Mesenchymal stem cell (in vitro differentiated cells and primary cell): ENCODE measurements around the gene SLC25A25.

Experiments
- DNase-seq: peaks from one replicate; pipeline ENCODE4 v3.0.0-alpha.2; 2013
- H2AFZ ChIP-seq: one replicate; pipeline ENCODE4 v1.6.1; 2013; ENCODE audit warnings: low read depth, mild to moderate bottlenecking, control low read depth, inconsistent platforms, low read length, moderate library complexity
- H2AK5ac ChIP-seq: 2 replicates; pipeline ENCODE4 v1.6.1; 2013; ENCODE audit warnings: low read length, moderate library complexity, mild to moderate bottlenecking, inconsistent platforms; ENCODE audit not compliant: severe bottlenecking
- H2BK120ac ChIP-seq: one replicate; pipeline ENCODE4 v1.6.1; 2013; ENCODE audit warnings: low read depth, mild to moderate bottlenecking, inconsistent platforms, low read length, moderate library complexity
- H2BK12ac ChIP-seq, 2 experiments: one replicate each; pipeline ENCODE4 v1.6.1; 2013; ENCODE audit warnings: inconsistent platforms in 2 of 2, low read length in 2 of 2, mild to moderate bottlenecking in 2 of 2, moderate library complexity in 2 of 2, control low read depth in 1 of 2
- H2BK15ac ChIP-seq: one replicate; pipeline ENCODE4 v1.6.1; 2013; ENCODE audit warnings: mild to moderate bottlenecking, low read depth, inconsistent platforms; ENCODE audit not compliant: poor library complexity, severe bottlenecking
- H2BK5ac ChIP-seq: 2 replicates; pipeline ENCODE4 v1.6.1; 2013; ENCODE audit warnings: low read depth, mild to moderate bottlenecking, low read length, control low read depth, inconsistent platforms; ENCODE audit not compliant: poor library complexity, severe bottlenecking
- H3K14ac ChIP-seq, 2 experiments: one replicate each; pipeline ENCODE4 v1.6.1; 2013; ENCODE audit warnings: inconsistent platforms in 2 of 2, low read length in 2 of 2, control low read depth in 1 of 2, mild to moderate bottlenecking in 1 of 2, moderate library complexity in 1 of 2
- H3K18ac ChIP-seq, 2 experiments: one replicate each; pipeline ENCODE4 v1.6.1; 2013; ENCODE audit warnings: inconsistent platforms in 2 of 2, low read length in 2 of 2, control low read depth in 1 of 2, low read depth in 1 of 2, mild to moderate bottlenecking in 1 of 2
- H3K23ac ChIP-seq, 2 experiments: one replicate each; pipeline ENCODE4 v1.6.1; 2013; ENCODE audit warnings: inconsistent platforms in 2 of 2, low read length in 2 of 2, mild to moderate bottlenecking in 2 of 2, moderate library complexity in 2 of 2, control low read depth in 1 of 2
- H3K27ac ChIP-seq: 2 replicates; pipeline ENCODE4 v1.5.1; 2013; ENCODE audit warnings: mild to moderate bottlenecking, moderate library complexity, low read length, control low read depth, inconsistent platforms; ENCODE audit not compliant: poor library complexity, severe bottlenecking
- H3K27me3 ChIP-seq, 2 experiments: 2 replicates each; pipeline versions ENCODE4 v1.6.1 to v1.7.0; 2013; ENCODE audit warnings: low read length in 2 of 2, mild to moderate bottlenecking in 2 of 2, moderate library complexity in 2 of 2, control low read depth in 1 of 2, inconsistent platforms in 1 of 2; ENCODE audit not compliant: control insufficient read depth in 1 of 2, insufficient read depth in 1 of 2
- H3K36me3 ChIP-seq, 2 experiments: 2 replicates each; pipeline versions ENCODE4 v1.6.1 to v1.7.0; 2013; ENCODE audit warnings: low read length in 2 of 2, control low read depth in 1 of 2, inconsistent platforms in 1 of 2, low read depth in 1 of 2, mild to moderate bottlenecking in 1 of 2; ENCODE audit not compliant: insufficient read depth in 2 of 2, control insufficient read depth in 1 of 2
- H3K4ac ChIP-seq, 2 experiments: one replicate each; pipeline ENCODE4 v1.6.1; 2013; ENCODE audit warnings: inconsistent platforms in 2 of 2, low read length in 2 of 2, mild to moderate bottlenecking in 2 of 2, moderate library complexity in 2 of 2, control low read depth in 1 of 2, low read depth in 1 of 2
- H3K4me1 ChIP-seq: 2 replicates; pipeline ENCODE4 v1.6.1; 2013; ENCODE audit warnings: low read depth, low read length, control low read depth; ENCODE audit not compliant: control insufficient read depth, insufficient read depth
- H3K4me2 ChIP-seq: 2 replicates; pipeline ENCODE4 v1.6.1; 2013; ENCODE audit warnings: low read length, mild to moderate bottlenecking, inconsistent platforms; ENCODE audit not compliant: poor library complexity, severe bottlenecking
- H3K4me3 ChIP-seq, 2 experiments: 2 replicates each; pipeline versions ENCODE4 v1.5.1 to v1.7.0; 2013; ENCODE audit warnings: low read length in 2 of 2, mild to moderate bottlenecking in 2 of 2, control low read depth in 1 of 2, low read depth in 1 of 2; ENCODE audit not compliant: insufficient read depth in 1 of 2
- H3K79me1 ChIP-seq: replicated peaks from 2 replicates; pipeline ENCODE4 v1.6.1; 2013; ENCODE audit warnings: mild to moderate bottlenecking, control low read depth, low read length, inconsistent platforms; ENCODE audit not compliant: poor library complexity, severe bottlenecking
- H3K9ac ChIP-seq: 2 replicates; pipeline ENCODE4 v1.7.0; 2013; ENCODE audit warnings: mild to moderate bottlenecking, low read length, moderate library complexity
- H3K9me3 ChIP-seq: 2 replicates; pipeline ENCODE4 v1.7.0; 2013; ENCODE audit warnings: mild to moderate bottlenecking, low read length; ENCODE audit not compliant: control insufficient read depth
- H4K8ac ChIP-seq: one replicate; pipeline ENCODE4 v1.6.1; 2013; ENCODE audit warnings: inconsistent platforms, mild to moderate bottlenecking, low read length, moderate library complexity
- H4K91ac ChIP-seq: one replicate; pipeline ENCODE4 v1.6.1; 2013; ENCODE audit warnings: mild to moderate bottlenecking, low read length, inconsistent platforms
- WGBS: methylation state at CpG from one replicate; pipeline ENCODE4 v1.1.7; 2013; ENCODE audit warnings: mixed read lengths; 5-methylcytosine and 5-hydroxymethylcytosine counted together

Gene SLC25A25

GRCh38 chr9:128153947-128154695 is 86.1 kb downstream of the SLC25A25 start:
- Histone ChIP-seq H2BK120ac (no peak overlapping the region), H3K36me3 (no peaks in the 10 kb centered on the region), H3K23ac (no peak overlapping the region), H2AK5ac (no peak overlapping the region), H3K9ac (no peak overlapping the region), H3K14ac (no peak overlapping the region), H3K4me3 (no peak overlapping the region), H3K18ac (no peak overlapping the region), H4K91ac (no peak overlapping the region), H3K4me1 (peaks cover 6% of the 10 kb centered on the region), H3K79me1 (no peaks in the 10 kb centered on the region), H3K4ac (no peak overlapping the region), H2BK15ac (no peak overlapping the region), H3K27me3 (peaks cover 0 to 9% of the 10 kb centered on the region in 2 experiments), H4K8ac (no peak overlapping the region), H3K9me3 (no peaks in the 10 kb centered on the region), H2BK12ac (no peak overlapping the region), H2BK5ac (no peak overlapping the region), H2AFZ (no peak overlapping the region), H3K4me2 (no peak overlapping the region), H3K27ac (no peak overlapping the region)
- DNase-seq = no peak
- WGBS = 82% methylated on average over 11 of the region's 13 CpGs

GRCh38 chr9:128155736-128156500 is 87.9 kb downstream of the SLC25A25 start:
- DNase-seq = no peak
- Histone ChIP-seq H3K27ac (no peak overlapping the region), H2BK5ac (no peak overlapping the region), H3K4me2 (no peak overlapping the region), H3K18ac (no peak overlapping the region), H3K4me1 (peaks cover 15% of the 10 kb centered on the region), H3K4ac (no peak overlapping the region), H3K14ac (no peak overlapping the region), H2AK5ac (no peak overlapping the region), H3K9ac (no peak overlapping the region), H3K23ac (no peak overlapping the region), H2AFZ (no peak overlapping the region), H4K8ac (no peak overlapping the region), H2BK12ac (no peak overlapping the region), H4K91ac (no peak overlapping the region), H3K27me3 (peaks cover 0 to 3% of the 10 kb centered on the region in 2 experiments), H3K4me3 (no peak overlapping the region), H3K79me1 (no peaks in the 10 kb centered on the region), H3K36me3 (no peaks in the 10 kb centered on the region), H3K9me3 (no peaks in the 10 kb centered on the region), H2BK120ac (no peak overlapping the region), H2BK15ac (no peak overlapping the region)
- WGBS = 93% methylated on average over 6 of the region's 7 CpGs
